ENCODE measurements around the gene DSTN.

DSTN gene

GRCh38 chr20:17587148-17587547, 17.3 kb downstream of the DSTN start:
- TF ChIP-seq, protein P1, sequence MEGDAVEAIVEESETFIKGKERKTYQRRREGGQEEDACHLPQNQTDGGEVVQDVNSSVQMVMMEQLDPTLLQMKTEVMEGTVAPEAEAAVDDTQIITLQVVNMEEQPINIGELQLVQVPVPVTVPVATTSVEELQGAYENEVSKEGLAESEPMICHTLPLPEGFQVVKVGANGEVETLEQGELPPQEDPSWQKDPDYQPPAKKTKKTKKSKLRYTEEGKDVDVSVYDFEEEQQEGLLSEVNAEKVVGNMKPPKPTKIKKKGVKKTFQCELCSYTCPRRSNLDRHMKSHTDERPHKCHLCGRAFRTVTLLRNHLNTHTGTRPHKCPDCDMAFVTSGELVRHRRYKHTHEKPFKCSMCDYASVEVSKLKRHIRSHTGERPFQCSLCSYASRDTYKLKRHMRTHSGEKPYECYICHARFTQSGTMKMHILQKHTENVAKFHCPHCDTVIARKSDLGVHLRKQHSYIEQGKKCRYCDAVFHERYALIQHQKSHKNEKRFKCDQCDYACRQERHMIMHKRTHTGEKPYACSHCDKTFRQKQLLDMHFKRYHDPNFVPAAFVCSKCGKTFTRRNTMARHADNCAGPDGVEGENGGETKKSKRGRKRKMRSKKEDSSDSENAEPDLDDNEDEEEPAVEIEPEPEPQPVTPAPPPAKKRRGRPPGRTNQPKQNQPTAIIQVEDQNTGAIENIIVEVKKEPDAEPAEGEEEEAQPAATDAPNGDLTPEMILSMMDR (IDR thresholded peaks at IDR 0.05) = no peak
- peak overlapping the region in 1 of 2 donors; percentile 37 for H3K4me3 ChIP-seq
- no peak for DNase-seq

GRCh38 chr20:17587824-17588223, 17.9 kb downstream of the DSTN start:
- Histone ChIP-seq H3K27ac (peak overlapping the region; percentile 83 to 99), H3K27me3 (no peaks in the 10 kb centered on the region), H3K9me3 (no peaks in the 10 kb centered on the region), H3K4me3 (peak overlapping the region; percentile 35 to 37), H3K4me1 (peaks cover 0 to 98% (median 73%) of the 10 kb centered on the region in 4 donors), H3K36me3 (peaks cover 5 to 16% (median 5%) of the 10 kb centered on the region in 3 donors)
- TF ChIP-seq, protein P1 (IDR thresholded peaks at IDR 0.05) = no peak
- intact Hi-C loops (cut with DNase I; ENCODE audit: low total_unique reads) = no loop called here
- DNase-seq = no peak

More at GRCh38 chr20:17587148-17587547, 17.3 kb downstream of the DSTN start:
- intact Hi-C loops (cut with DNase I; ENCODE audit: low total_unique reads) = no loop called here
- Histone ChIP-seq H3K36me3 (peaks cover 0 to 14% (median 3%) of the 10 kb centered on the region in 3 donors), H3K9me3 (no peaks in the 10 kb centered on the region), H3K27me3 (no peaks in the 10 kb centered on the region), H3K4me1 (peaks cover 0 to 98% (median 73%) of the 10 kb centered on the region in 4 donors), H3K27ac (peak overlapping the region; percentile 83 to 99)

GRCh38 chr20:17589161-17589834, 19.4 kb downstream of the DSTN start:
- H3K27me3 ChIP-seq = no peaks in the 10 kb centered on the region
- intact Hi-C loops (cut with DNase I; ENCODE audit: low total_unique reads) = no loop called here
- peaks cover 0 to 98% (median 81%) of the 10 kb centered on the region in 4 donors for H3K4me1 ChIP-seq
- H3K9me3 ChIP-seq = no peaks in the 10 kb centered on the region
- DNase-seq = peak in 1 of 2 donors; percentile 75
- H3K4me3 ChIP-seq = peak overlapping the region; percentile 35 to 37
- peaks cover 5 to 16% (median 6%) of the 10 kb centered on the region in 3 donors for H3K36me3 ChIP-seq
- peak overlapping the region; percentile 83 to 99 for H3K27ac ChIP-seq
- TF ChIP-seq, protein P1 (IDR thresholded peaks at IDR 0.05) = no peak

DNA sequence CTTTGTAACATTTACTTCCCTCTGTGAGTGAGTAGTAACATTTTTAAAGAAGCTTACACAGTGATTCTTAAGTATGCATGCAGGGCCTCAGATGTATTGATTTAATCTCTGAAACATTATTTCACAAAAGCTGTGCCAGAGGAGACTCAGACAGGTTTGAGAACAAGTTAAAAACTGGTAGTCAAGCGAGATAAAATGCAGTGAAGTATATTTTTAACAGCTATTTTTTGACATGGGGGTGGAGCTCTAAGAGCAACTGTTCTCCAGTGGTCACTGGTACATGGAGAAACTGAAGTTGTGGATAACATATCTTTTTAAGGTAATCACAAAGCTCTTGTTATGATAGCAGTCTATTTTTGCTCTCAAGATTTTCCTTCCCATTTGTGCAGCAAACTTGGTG, 20.4 kb downstream of the DSTN start:
- TF ChIP-seq, protein P1 (IDR thresholded peaks at IDR 0.05) = no peak
- no peak for DNase-seq
- H3K27ac ChIP-seq = peak overlapping the region; percentile 83 to 99
- H3K27me3 ChIP-seq = no peaks in the 10 kb centered on the region
- peak overlapping the region; percentile 35 to 37 for H3K4me3 ChIP-seq
- H3K36me3 ChIP-seq = peaks cover 5 to 14% (median 6%) of the 10 kb centered on the region in 3 donors
- intact Hi-C loops (cut with DNase I; ENCODE audit: low total_unique reads) = no loop called here
- H3K4me1 ChIP-seq = peaks cover 0 to 98% (median 82%) of the 10 kb centered on the region in 4 donors
- no peaks in the 10 kb centered on the region for H3K9me3 ChIP-seq

GRCh38 chr20:17593902-17594301, 24.0 kb downstream of the DSTN start:
- intact Hi-C loops (cut with DNase I; ENCODE audit: low total_unique reads) = no loop called here
- peaks cover 0 to 98% (median 83%) of the 10 kb centered on the region in 4 donors for H3K4me1 ChIP-seq
- no peak overlapping the region for H3K4me3 ChIP-seq
- TF ChIP-seq, protein P1 (IDR thresholded peaks at IDR 0.05) = no peak
- H3K36me3 ChIP-seq = peaks cover 5 to 9% (median 6%) of the 10 kb centered on the region in 3 donors
- H3K27ac ChIP-seq = peak overlapping the region; percentile 83 to 99
- H3K27me3 ChIP-seq = no peaks in the 10 kb centered on the region
- no peaks in the 10 kb centered on the region for H3K9me3 ChIP-seq
- no peak for DNase-seq
